RWPE2 (cell line): ENCODE data around the gene PAXIP1.

Experiments used
- ATAC-seq: fragments of 200-7000 bp; cut with Tn5 transposase; 3 replicates; pipeline ENCODE4 v1.9.1; 2021; ENCODE audit warnings: low read depth
- DNase-seq: peaks from one replicate; pipeline ENCODE4 v3.0.0-alpha.2; 2020; ENCODE audit warnings: low spot score
- H3K27ac ChIP-seq: fragments of 450-650 bp; 2 replicates; pipeline ENCODE4 v1.5.1; 2017; ENCODE audit warnings: mild to moderate bottlenecking; ENCODE audit not compliant: poor library complexity, severe bottlenecking
- H3K27me3 ChIP-seq: fragments of 250-450 bp; sonication (Bioruptor Pico); 2 replicates; pipeline ENCODE4 v1.5.1; 2021; ENCODE audit warnings: mild to moderate bottlenecking, moderate library complexity; ENCODE audit not compliant: insufficient read depth, poor library complexity, severe bottlenecking
- H3K36me3 ChIP-seq: fragments of 250-450 bp; sonication (Bioruptor Pico); 2 replicates; pipeline ENCODE4 v1.5.1; 2020; ENCODE audit warnings: low read depth, mild to moderate bottlenecking, moderate library complexity
- H3K4me1 ChIP-seq: fragments of 250-450 bp; sonication (Bioruptor Pico); 2 replicates; pipeline ENCODE4 v1.5.1; 2021; ENCODE audit warnings: mild to moderate bottlenecking, moderate library complexity; ENCODE audit not compliant: insufficient read depth, poor library complexity, severe bottlenecking
- H3K4me3 ChIP-seq: fragments of 250-450 bp; sonication (Bioruptor Pico); 2 replicates; pipeline ENCODE4 v1.5.1; 2021; ENCODE audit warnings: mild to moderate bottlenecking, moderate library complexity; ENCODE audit not compliant: severe bottlenecking
- H3K9me3 ChIP-seq: fragments of 250-450 bp; sonication (Bioruptor Pico); 2 replicates; pipeline ENCODE4 v1.5.1; 2021; ENCODE audit warnings: mild to moderate bottlenecking, moderate library complexity; ENCODE audit not compliant: severe bottlenecking
- TF ChIP-seq, protein P1 (sequence below): fragments of 450-650 bp; IDR thresholded peaks from one replicate; pipeline ENCODE4 v1.5.1; 2017; ENCODE audit warnings: mild to moderate bottlenecking, moderate library complexity; ENCODE audit not compliant: poor library complexity, severe bottlenecking

The PAXIP1 gene

GRCh38 chr7:154996756-154997155 is 6.2 kb downstream of the PAXIP1 start:
- TF ChIP-seq, protein P1, sequence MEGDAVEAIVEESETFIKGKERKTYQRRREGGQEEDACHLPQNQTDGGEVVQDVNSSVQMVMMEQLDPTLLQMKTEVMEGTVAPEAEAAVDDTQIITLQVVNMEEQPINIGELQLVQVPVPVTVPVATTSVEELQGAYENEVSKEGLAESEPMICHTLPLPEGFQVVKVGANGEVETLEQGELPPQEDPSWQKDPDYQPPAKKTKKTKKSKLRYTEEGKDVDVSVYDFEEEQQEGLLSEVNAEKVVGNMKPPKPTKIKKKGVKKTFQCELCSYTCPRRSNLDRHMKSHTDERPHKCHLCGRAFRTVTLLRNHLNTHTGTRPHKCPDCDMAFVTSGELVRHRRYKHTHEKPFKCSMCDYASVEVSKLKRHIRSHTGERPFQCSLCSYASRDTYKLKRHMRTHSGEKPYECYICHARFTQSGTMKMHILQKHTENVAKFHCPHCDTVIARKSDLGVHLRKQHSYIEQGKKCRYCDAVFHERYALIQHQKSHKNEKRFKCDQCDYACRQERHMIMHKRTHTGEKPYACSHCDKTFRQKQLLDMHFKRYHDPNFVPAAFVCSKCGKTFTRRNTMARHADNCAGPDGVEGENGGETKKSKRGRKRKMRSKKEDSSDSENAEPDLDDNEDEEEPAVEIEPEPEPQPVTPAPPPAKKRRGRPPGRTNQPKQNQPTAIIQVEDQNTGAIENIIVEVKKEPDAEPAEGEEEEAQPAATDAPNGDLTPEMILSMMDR, result no peak
- Histone ChIP-seq H3K4me3 (no peak overlapping the region), H3K36me3 (peaks cover 69% of the 10 kb centered on the region), H3K27me3 (no peaks in the 10 kb centered on the region), H3K4me1 (no peaks in the 10 kb centered on the region), H3K9me3 (no peaks in the 10 kb centered on the region), H3K27ac (no peak overlapping the region)
- ATAC-seq (no peak), DNase-seq (no peak)

DNA sequence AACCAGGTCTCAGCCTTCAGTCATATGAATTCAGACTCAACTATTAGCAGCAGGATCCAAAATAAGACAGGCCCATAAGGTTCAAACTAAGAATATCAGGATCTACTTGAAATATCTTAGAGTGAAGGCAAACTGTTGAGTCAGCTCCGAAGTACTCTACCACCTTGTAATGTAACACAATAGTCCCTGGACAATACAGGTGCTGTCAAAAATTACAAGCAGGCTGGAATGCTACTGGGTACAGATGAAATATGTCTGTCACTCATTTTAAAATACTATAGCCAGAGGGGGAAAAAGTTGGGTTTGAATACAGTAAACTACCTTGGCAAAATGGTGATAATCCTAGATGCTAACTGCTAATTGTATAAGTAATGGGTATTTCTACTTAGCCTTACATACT is 6.8 kb downstream of the PAXIP1 start:
- H3K36me3 ChIP-seq, result peaks cover 76% of the 10 kb centered on the region
- no peaks in the 10 kb centered on the region for H3K4me1 ChIP-seq
- H3K27ac ChIP-seq, result no peak overlapping the region
- TF ChIP-seq, protein P1, result no peak
- no peak for DNase-seq
- H3K27me3 ChIP-seq, result no peaks in the 10 kb centered on the region
- H3K9me3 ChIP-seq, result no peaks in the 10 kb centered on the region
- no peak overlapping the region for H3K4me3 ChIP-seq
- ATAC-seq, result no peak

GRCh38 chr7:154994996-154995395 is 7.9 kb downstream of the PAXIP1 start:
- Histone ChIP-seq H3K9me3 (no peaks in the 10 kb centered on the region), H3K27ac (no peak overlapping the region), H3K4me1 (no peaks in the 10 kb centered on the region), H3K27me3 (no peaks in the 10 kb centered on the region), H3K36me3 (peaks cover 87% of the 10 kb centered on the region), H3K4me3 (no peak overlapping the region)
- TF ChIP-seq, protein P1, result no peak
- DNase-seq (no peak), ATAC-seq (no peak)

DNA sequence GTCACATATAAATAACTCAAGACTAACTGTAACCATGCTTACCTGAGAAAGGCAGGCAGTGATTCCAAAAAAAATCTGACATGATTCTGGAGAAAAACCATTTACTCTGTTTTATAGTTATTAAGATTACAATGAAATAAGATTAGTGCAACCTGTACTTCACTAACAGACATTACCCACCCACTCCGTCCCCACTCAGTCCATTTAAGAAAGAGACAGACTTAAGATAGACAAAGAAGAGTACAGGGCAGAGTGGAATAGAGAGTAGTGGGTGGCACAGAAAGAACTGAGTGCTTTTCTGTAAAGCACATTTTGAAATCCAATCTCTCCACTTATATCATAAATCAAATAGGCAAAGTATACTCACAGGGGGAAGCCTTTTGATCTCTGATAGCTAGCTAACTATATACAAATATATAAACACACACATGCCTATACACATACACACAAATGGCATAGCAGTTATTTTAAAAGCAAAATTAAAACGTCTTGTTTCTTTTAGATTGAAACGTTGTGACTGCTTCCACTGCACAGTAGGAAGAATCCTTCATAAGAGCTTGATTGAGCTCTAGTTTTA is 11.9 kb downstream of the PAXIP1 start:
- Histone ChIP-seq H3K27ac (no peak overlapping the region), H3K4me3 (no peak overlapping the region), H3K27me3 (no peaks in the 10 kb centered on the region), H3K36me3 (peaks cover 80% of the 10 kb centered on the region), H3K9me3 (no peaks in the 10 kb centered on the region), H3K4me1 (no peaks in the 10 kb centered on the region)
- TF ChIP-seq, protein P1, result no peak
- ATAC-seq (no peak), DNase-seq (no peak)

- peaks cover 67% of the 10 kb centered on the region for H3K36me3 ChIP-seq
- TF ChIP-seq, protein P1, result no peak
- H3K27me3 ChIP-seq, result no peaks in the 10 kb centered on the region
- no peaks in the 10 kb centered on the region for H3K9me3 ChIP-seq
- H3K27ac ChIP-seq, result no peak overlapping the region
- no peaks in the 10 kb centered on the region for H3K4me1 ChIP-seq
- no peak overlapping the region for H3K4me3 ChIP-seq
- ATAC-seq, result no peak
- no peak for DNase-seq
Observed at GRCh38 chr7:154987571-154987970, 15.4 kb downstream of the PAXIP1 start.
